ENCODE results near the gene USP7. TPM values are rescaled to one million over a fixed set of nuclear protein-coding genes. Genes with fewer than 3 reads are reported as not detected.

Gene USP7
- total RNA-seq, 2 experiments from 2014 or later: 157 to 160 TPM

DNA sequence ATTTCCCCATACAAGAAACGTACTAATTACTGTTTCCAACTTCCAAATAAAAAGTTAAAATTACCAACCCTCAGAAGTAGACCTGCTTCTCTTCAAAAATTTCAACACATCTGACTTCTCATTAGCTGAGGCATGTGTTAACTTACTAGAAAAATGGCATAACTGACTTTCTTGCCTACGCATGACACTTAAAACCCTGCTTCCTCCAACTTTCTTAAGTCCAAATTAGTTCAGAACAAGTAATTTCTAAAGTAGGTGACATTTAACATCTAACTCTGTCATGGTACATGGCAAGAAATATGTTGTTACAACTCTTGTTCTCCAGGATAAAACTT is 6.7 kb downstream of the USP7 start:
- peaks cover 86% of the 10 kb centered on the region for H3K4me1 Mint-ChIP-seq
- H3K36me3 Mint-ChIP-seq (ENCODE audit: low read depth): peaks cover 8% of the 10 kb centered on the region
- H3K27ac Mint-ChIP-seq: no peak overlapping the region
- no peak for DNase-seq
- no peaks in the 10 kb centered on the region for H3K9me3 Mint-ChIP-seq
- ChIA-PET POLR2A (no interaction called here), CTCF (interaction anchor here (1.2 kb wide), 1 partner anchor 14 kb away, joined by 3 read pairs; no protein-coding TSS in a partner anchor)
- H3K4me3 Mint-ChIP-seq: no peak overlapping the region
- H3K27me3 Mint-ChIP-seq: no peaks in the 10 kb centered on the region

DNA sequence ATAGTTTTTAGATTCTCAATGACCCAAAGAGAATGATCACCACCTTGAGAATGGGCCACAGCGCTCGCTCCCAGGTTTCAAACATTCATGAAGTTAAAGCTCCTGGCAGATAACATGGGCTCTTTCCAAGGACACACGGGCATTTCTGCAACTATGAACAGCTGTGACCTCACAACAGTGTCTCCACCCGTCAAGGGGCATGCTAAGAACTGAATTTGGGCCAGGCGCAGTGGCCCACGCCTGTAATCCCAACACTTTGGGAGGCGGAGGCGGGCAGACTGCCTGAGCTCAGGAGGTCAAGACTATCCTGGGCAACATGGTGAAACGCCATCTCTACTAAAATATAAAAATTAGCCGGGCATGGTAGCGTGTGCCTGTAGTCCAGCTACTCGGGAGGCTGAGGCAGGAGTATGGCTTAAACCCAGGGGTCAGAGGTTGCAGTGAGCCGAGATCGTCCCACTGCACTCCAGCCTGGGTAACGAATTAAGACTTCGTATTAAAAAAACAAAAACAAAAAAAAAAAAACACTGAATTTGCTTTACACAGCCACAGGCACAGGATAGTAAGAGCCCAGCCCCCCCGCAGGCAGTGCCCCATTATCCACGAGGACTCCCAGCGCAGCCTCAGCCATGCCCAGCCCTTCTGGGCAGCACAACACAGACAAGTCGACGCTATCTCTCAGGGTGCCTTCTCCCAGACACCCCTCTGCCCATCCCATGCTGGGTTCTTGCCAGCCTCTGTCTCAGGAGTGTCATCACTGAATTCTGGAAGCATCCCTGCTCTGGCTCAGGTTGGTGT is 7.2 kb downstream of the USP7 start:
- DNase-seq: no peak
- CTCF ChIA-PET: interaction anchor here (0.6 to 1.5 kb wide), 4 partner anchors 15 to 27 kb away, joined by 3 read pairs; no protein-coding TSS in a partner anchor
- Mint-ChIP-seq H3K27me3 (no peaks in the 10 kb centered on the region), H3K27ac (no peak overlapping the region), H3K9me3 (no peaks in the 10 kb centered on the region), H3K4me1 (peaks cover 86% of the 10 kb centered on the region), H3K36me3 (ENCODE audit: low read depth) (peaks cover 3% of the 10 kb centered on the region), H3K4me3 (no peak overlapping the region)
- POLR2A ChIA-PET: no interaction called here

DNA sequence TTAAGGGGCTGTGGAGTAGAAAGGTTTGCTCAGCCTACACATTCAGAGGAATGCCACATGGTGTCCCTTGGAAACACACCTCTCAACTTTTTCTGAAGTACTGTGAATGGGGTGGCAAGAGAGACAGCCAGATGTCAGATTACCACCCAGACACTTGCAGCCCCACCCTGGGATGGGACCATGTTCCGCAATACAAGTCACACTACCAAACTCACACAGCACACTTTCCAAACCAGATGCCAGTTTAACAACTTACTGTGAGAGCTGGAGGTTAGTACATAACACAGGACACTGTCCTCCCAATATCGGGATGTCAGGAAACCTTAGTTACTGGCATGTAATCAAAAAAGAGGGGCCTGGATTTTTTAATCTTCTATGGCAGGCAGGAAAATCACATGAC is 7.9 kb downstream of the USP7 start:
- H3K4me3 Mint-ChIP-seq: no peak overlapping the region
- no peak for DNase-seq

DNA sequence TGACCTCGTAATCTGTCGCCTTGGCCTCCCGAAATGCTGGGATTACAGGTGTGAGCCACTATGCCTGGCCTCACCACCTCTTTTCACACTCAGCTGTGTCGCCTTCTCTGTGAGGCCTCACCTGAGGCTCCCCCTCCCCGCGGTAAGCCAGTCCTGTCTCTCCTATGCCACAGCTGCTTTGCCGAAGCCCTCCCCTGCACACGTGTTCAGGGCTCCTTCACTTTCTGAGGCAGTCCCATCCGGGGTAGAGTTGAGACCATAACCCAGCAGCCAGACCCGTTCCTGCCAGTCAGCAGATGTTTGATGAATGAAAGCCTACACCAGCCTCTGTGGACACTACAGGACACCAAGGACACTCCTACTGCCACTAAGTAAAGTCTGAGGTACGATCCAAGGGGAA is 10.6 kb downstream of the USP7 start:
- Mint-ChIP-seq H3K4me1 (peaks cover 83% of the 10 kb centered on the region), H3K36me3 (ENCODE audit: low read depth) (peaks cover 2% of the 10 kb centered on the region), H3K27ac (no peak overlapping the region), H3K4me3 (no peak overlapping the region), H3K27me3 (no peaks in the 10 kb centered on the region), H3K9me3 (no peaks in the 10 kb centered on the region)
- ChIA-PET POLR2A (no interaction called here), CTCF (no interaction called here)
- DNase-seq: no peak

More for the DNA sequence above, 7.9 kb downstream of the USP7 start:
- peaks cover 2% of the 10 kb centered on the region for H3K36me3 Mint-ChIP-seq (ENCODE audit: low read depth)
- H3K9me3 Mint-ChIP-seq: no peaks in the 10 kb centered on the region
- POLR2A ChIA-PET: no interaction called here
- H3K27me3 Mint-ChIP-seq: no peaks in the 10 kb centered on the region
- H3K27ac Mint-ChIP-seq: no peak overlapping the region
- CTCF ChIA-PET: interaction anchor here (0.6 to 1.5 kb wide), 3 partner anchors 15 to 26 kb away, joined by 3 read pairs; no protein-coding TSS in a partner anchor
- peaks cover 86% of the 10 kb centered on the region for H3K4me1 Mint-ChIP-seq

DNA sequence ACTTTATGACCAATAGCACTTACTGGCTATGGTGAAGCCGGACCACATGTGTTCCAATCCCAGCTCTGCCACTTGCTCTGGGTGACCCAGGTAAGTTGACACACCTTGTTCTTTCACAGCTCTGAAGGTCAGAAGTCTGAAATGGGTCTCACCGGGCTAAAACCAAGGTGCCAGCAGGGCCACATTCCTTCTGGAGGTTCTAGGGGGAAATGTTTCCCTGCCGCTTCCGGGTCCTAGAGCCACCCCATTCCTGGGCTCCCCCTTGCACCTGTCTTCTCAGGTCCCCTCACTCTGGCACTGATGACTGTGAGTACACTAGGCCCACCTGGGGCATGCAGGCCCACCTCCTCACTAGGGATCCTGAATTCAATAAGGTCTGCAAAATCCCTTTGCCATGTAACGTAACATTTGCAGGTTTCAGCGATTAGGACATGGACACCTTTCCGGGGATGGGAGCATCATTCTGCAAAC is 11.4 kb downstream of the USP7 start:
- POLR2A ChIA-PET: no interaction called here
- H3K27ac Mint-ChIP-seq: no peak overlapping the region
- DNase-seq: no peak
- peaks cover 84% of the 10 kb centered on the region for H3K4me1 Mint-ChIP-seq
- no peaks in the 10 kb centered on the region for H3K27me3 Mint-ChIP-seq
- CTCF ChIA-PET: no interaction called here
- H3K9me3 Mint-ChIP-seq: no peaks in the 10 kb centered on the region
- H3K4me3 Mint-ChIP-seq: no peak overlapping the region
- peaks cover 2% of the 10 kb centered on the region for H3K36me3 Mint-ChIP-seq (ENCODE audit: low read depth)

DNA sequence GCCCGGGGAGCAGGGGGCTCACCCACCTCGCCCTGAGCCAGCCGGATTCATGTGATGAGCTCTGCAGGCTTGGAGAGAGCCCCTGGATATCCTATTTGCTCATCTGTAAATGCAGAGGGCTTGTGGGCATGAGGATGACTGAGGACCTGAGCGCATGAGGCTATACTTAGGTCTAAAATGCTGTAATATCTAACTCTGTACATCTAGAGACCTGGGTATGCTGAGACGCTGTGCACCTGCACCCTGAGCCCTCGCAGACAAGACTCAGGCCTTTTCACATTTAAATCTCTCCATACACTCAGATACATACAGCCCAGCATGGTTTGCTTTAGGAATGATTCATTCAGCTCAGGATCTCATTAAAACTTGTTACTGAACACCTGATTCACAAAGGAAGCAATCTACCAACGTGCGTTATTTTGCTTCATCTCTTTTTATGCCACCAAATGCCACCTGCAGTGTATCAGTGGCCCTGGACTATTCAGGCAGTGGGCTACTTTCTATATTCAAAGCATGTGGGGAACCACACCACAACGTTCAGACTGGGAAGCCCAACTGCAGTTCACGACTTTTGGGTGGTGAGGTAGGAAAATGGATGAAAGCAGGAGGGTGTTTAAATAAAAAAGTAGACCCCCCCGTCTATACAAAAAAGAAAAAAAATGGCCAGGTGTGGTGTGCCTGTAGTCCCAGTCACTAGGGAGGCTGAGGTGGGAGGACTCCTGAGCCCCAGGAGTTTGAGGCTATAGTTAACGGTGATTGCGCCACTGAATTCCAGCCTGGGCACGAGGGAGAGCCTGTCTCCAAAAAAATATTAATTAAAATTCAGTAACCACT is 12.0 kb downstream of the USP7 start:
- peaks cover 2% of the 10 kb centered on the region for H3K36me3 Mint-ChIP-seq (ENCODE audit: low read depth)
- H3K27me3 Mint-ChIP-seq: no peaks in the 10 kb centered on the region
- H3K4me1 Mint-ChIP-seq: peaks cover 82% of the 10 kb centered on the region
- no peak overlapping the region for H3K4me3 Mint-ChIP-seq
- ChIA-PET CTCF (interaction anchor here (1.0 to 1.2 kb wide), 3 partner anchors 12 to 57 kb away, joined by 3 read pairs; partner anchors contain the start of gene USP7), POLR2A (no interaction called here)
- H3K27ac Mint-ChIP-seq: peak overlapping the region; percentile 78
- no peak for DNase-seq
- H3K9me3 Mint-ChIP-seq: no peaks in the 10 kb centered on the region

DNA sequence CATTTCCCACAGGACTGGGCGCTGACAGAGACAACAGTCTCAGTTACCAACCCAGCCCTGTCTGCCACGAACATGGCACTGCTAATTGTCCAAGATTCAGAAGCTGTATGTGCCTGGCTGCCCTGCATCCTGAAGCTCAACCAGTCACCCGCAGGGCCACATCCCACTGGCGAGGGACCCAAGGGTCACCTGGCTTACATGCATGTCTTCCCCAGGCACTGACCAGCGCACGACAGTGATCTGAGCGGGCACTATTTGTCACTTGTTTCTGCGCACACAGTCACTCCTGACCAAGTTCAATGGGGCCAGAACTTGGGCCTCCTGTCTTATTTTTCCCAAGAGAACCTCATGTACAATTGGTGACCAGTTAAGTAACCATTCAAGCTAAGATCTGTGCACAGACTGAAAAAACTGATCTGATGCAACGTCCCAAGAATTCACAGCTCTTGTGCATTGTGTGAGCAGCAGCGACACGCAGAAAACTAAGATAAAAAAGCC is 13.1 kb downstream of the USP7 start:
- H3K27me3 Mint-ChIP-seq: no peaks in the 10 kb centered on the region
- H3K9me3 Mint-ChIP-seq: no peaks in the 10 kb centered on the region
- no peak overlapping the region for H3K27ac Mint-ChIP-seq
- ChIA-PET CTCF (interaction anchor here (1.0 to 1.2 kb wide), 3 partner anchors 13 to 58 kb away, joined by 3 read pairs; partner anchors contain the start of gene USP7), POLR2A (no interaction called here)
- DNase-seq: no peak
- H3K4me1 Mint-ChIP-seq: peaks cover 82% of the 10 kb centered on the region
- no peak overlapping the region for H3K4me3 Mint-ChIP-seq
- H3K36me3 Mint-ChIP-seq (ENCODE audit: low read depth): peaks cover 2% of the 10 kb centered on the region

DNA sequence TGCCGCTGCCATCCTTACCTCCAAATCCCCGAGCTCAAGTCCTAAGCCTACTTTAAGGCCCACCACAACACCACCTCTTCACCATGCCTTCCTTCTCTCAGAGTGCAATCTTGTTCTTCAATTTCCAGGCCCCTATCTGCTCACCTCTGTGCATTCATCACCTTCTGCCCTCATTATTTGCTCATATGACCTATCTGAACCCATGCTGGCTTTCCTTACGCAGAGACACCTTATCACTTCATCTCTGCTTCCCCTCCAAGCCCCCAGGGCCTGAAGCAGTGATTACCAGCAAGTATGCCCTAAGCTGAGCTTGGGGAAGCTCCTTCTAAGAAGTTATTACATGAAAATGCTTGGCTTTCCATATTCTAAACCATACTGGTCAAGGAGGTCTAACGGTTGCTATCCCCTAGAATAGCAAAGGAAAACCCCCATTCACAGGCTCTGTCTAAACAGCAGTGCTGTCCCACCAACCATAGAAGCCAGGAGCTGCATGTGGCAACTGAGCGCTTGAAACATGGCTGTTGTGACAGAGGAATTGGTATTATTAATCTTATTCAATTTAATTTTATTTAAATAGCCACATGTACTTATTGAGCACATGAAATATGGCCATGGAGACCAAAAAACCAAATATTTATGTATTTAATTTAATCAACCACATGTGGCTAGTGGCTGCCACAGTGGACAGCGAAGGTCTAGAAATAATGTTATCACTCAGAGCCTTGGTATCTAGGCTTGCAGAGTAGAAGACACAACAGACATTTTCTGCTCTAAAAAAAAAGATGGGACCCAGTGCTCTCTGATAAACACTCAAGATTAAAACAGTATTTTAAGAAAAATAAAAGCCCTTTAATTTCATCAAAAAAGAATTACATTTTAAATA is 13.9 kb downstream of the USP7 start:
- H3K27me3 Mint-ChIP-seq: no peaks in the 10 kb centered on the region
- ChIA-PET POLR2A (no interaction called here), CTCF (interaction anchor here (1.2 to 2.6 kb wide), 2 partner anchors 13 to 14 kb away, joined by 3 to 14 read pairs; partner anchors contain the start of gene USP7)
- H3K36me3 Mint-ChIP-seq (ENCODE audit: low read depth): peaks cover 2% of the 10 kb centered on the region
- no peak overlapping the region for H3K27ac Mint-ChIP-seq
- H3K4me3 Mint-ChIP-seq: no peak overlapping the region
- H3K9me3 Mint-ChIP-seq: no peaks in the 10 kb centered on the region
- peaks cover 85% of the 10 kb centered on the region for H3K4me1 Mint-ChIP-seq
- no peak for DNase-seq

DNA sequence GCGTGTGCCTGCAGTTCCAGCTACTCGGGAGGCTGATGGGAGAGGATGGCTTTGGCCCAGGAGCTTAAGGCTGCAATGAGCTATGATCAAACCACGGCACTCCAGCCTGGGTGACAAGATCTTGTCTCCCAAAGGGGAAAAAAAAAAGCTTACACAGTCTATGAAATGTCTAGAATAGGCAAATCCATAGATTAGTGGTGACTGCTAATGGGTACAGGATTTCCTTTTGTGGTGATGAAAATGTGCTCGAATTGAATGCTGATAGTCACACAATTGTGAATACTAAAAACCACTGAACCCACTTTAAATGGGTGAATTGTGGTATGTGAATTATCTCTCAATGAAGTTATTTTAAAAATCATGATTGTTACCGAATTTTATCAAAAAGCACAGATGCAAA is 14.9 kb downstream of the USP7 start:
- Mint-ChIP-seq H3K36me3 (ENCODE audit: low read depth) (peaks cover 4% of the 10 kb centered on the region), H3K9me3 (no peaks in the 10 kb centered on the region), H3K4me3 (no peak overlapping the region), H3K27me3 (no peaks in the 10 kb centered on the region), H3K27ac (no peak overlapping the region), H3K4me1 (peaks cover 89% of the 10 kb centered on the region)
- DNase-seq: no peak
- CTCF ChIA-PET: interaction anchor here (0.7 to 2.6 kb wide), 4 partner anchors 9 to 13 kb away, joined by 3 to 14 read pairs (median 4); no protein-coding TSS in a partner anchor
- POLR2A ChIA-PET: no interaction called here

DNA sequence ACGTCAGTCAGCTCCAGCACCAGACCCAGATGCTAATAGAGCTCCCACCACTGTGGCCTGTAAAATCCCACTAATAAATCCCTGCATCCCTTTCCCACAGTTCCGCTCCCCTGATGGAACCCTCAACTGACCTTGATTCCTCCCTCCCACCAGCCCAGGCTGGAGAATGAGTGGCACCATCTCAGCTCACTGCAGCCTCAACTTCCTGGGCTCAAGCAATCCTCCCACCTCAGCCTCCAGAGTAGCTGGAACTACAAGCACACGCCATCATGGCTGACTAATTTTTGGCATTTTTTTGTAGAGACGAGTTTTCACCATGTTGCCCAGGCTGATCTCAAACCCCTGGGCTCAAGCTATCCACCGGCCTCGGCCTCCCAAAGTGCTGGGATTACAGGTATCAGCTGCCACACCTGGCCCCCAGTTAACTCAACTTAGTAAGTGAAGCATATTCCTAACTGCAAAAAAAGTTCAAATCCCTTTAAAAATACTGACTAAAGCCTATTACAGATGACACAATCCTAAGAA is 15.6 kb downstream of the USP7 start:
- Mint-ChIP-seq H3K4me3 (no peak overlapping the region), H3K9me3 (no peaks in the 10 kb centered on the region), H3K27ac (peak overlapping the region; percentile 13), H3K4me1 (peaks cover 93% of the 10 kb centered on the region), H3K36me3 (ENCODE audit: low read depth) (peaks cover 4% of the 10 kb centered on the region), H3K27me3 (no peaks in the 10 kb centered on the region)
- ChIA-PET CTCF (interaction anchor here (0.5 to 2.6 kb wide), 5 partner anchors 8 to 77 kb away, joined by 3 to 14 read pairs (median 3); no protein-coding TSS in a partner anchor), POLR2A (no interaction called here)
- DNase-seq: no peak

DNA sequence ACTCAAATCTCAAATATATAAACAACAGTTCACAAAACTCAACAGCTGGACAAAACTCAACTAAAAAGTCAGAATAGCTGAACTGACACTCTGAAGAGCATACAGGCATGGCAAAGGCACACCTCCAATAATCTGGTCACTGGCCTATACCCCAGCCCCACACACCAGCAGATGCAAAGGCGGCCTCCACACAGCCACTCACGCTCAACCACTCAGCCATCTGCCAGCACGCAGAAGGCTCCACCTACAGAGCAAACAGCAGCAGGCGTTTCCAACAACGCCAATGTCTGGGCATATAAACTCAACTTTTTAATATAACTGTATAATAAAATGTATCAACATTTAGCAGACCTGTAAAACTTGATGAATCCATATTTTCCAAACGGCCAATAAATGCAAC is 17.2 kb downstream of the USP7 start:
- peaks cover 2% of the 10 kb centered on the region for H3K36me3 Mint-ChIP-seq (ENCODE audit: low read depth)
- ChIA-PET POLR2A (no interaction called here), CTCF (interaction anchor here (1.3 kb wide), 2 partner anchors 10 to 198 kb away, joined by 3 to 9 read pairs; no protein-coding TSS in a partner anchor)
- H3K9me3 Mint-ChIP-seq: no peaks in the 10 kb centered on the region
- H3K27ac Mint-ChIP-seq: no peak overlapping the region
- no peak overlapping the region for H3K4me3 Mint-ChIP-seq
- DNase-seq: no peak
- H3K27me3 Mint-ChIP-seq: no peaks in the 10 kb centered on the region
- peaks cover 91% of the 10 kb centered on the region for H3K4me1 Mint-ChIP-seq

Data from activated CD4-positive, alpha-beta T cell treated with anti-CD3 and anti-CD28 coated beads, Interleukin-2, amount 10 ng/mL, durations not matched to agents 7 days and 5 days (primary cell).